Neural progenitor cell (in vitro differentiated cells): ENCODE results near the gene RNF34.

Experiments used
- EZH2phosphoT487 ChIP-seq: fragments of 200-600 bp; sonication (generic); IDR thresholded peaks from 2 replicates; pipeline ENCODE4 v1.6.1; 2017; ENCODE audit warnings: antibody characterized with exemption
- TF ChIP-seq, protein P1 (sequence below): fragments of 200-600 bp; sonication (generic); IDR thresholded peaks from 2 replicates; pipeline ENCODE4 v1.5.1; 2017; ENCODE audit warnings: antibody characterized with exemption, mild to moderate bottlenecking

DNA sequence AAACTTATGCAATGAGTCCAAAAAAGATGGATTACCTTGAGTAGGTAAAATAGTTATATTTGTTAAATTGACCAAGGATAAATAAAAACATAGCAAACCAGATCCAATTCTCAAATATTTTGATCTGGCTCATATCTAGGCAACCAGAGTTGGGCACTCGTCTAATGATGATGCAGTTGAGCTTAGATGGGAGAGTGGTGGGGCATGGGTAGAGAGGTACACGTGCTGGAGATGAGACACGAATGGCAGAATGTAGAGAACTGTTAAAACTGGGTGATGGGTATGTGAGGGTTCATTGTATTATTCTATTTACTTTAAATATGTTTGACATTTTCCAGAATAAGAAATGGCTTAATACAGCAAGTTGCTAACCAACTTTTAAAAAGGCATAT lies 7.6 kb upstream of the RNF34 start:
- TF ChIP-seq, protein P1, sequence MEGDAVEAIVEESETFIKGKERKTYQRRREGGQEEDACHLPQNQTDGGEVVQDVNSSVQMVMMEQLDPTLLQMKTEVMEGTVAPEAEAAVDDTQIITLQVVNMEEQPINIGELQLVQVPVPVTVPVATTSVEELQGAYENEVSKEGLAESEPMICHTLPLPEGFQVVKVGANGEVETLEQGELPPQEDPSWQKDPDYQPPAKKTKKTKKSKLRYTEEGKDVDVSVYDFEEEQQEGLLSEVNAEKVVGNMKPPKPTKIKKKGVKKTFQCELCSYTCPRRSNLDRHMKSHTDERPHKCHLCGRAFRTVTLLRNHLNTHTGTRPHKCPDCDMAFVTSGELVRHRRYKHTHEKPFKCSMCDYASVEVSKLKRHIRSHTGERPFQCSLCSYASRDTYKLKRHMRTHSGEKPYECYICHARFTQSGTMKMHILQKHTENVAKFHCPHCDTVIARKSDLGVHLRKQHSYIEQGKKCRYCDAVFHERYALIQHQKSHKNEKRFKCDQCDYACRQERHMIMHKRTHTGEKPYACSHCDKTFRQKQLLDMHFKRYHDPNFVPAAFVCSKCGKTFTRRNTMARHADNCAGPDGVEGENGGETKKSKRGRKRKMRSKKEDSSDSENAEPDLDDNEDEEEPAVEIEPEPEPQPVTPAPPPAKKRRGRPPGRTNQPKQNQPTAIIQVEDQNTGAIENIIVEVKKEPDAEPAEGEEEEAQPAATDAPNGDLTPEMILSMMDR, result no peak
- TF ChIP-seq EZH2phosphoT487, result no peak
